Ovary (tissue), 9 donors: ENCODE data around the gene TMEM232. TPM values are rescaled to one million over a fixed set of nuclear protein-coding genes. Genes with fewer than 3 reads are reported as not detected.
"Not testable (repeated sequence)": the region's sequence is repeated elsewhere in the genome, so short reads cannot be mapped to it uniquely, and the experiment has no call there.

Experiments used
- DNase-seq, 5 donors: peaks; one replicate each; pipeline ENCODE4 v3.0.0-alpha.2; 2019 to 2020
- H3K27ac ChIP-seq, 2 donors: fragments of 200-600 bp; one replicate each; pipeline versions ENCODE4 v1.5.1 to v1.8.0; 2019 to 2022
- H3K27me3 ChIP-seq: fragments of 200-600 bp; one replicate; pipeline ENCODE4 v1.8.0; 2022
- H3K36me3 ChIP-seq: fragments of 200-600 bp; sonication (generic); one replicate; pipeline ENCODE4 v1.5.1; 2019
- H3K4me1 ChIP-seq: one replicate; pipeline ENCODE4 v1.8.1; 2013; ENCODE audit warnings: mild to moderate bottlenecking, moderate library complexity; ENCODE audit not compliant: insufficient read depth
- H3K4me3 ChIP-seq: fragments of 200-600 bp; sonication (generic); one replicate; pipeline ENCODE4 v1.5.1; 2017
- H3K9me3 ChIP-seq, 2 donors: fragments of 200-600 bp in 1 of 2; sonication (generic) in 1 of 2; one replicate each; pipeline versions ENCODE4 v1.5.1 to v1.8.1; 2013 to 2019; ENCODE audit warnings: mild to moderate bottlenecking in 1 of 2, moderate library complexity in 1 of 2
- CTCF ChIP-seq, 3 donors: fragments of 450-650 bp in 2 of 3; fragments of 200-600 bp in 1 of 3; IDR thresholded peaks; one replicate each; pipeline versions ENCODE4 v1.5.1 to v1.8.0; 2016 to 2022; ENCODE audit warnings: antibody characterized with exemption in 3 of 3, mild to moderate bottlenecking in 1 of 3
- EP300 ChIP-seq: sonication (generic); formaldehyde crosslinking; IDR thresholded peaks from one replicate; pipeline ENCODE4 v1.6.1; 2017; ENCODE audit warnings: antibody characterized with exemption
- POLR2A ChIP-seq: fragments of 450-650 bp; IDR thresholded peaks from one replicate; pipeline ENCODE4 v1.6.1; 2017; ENCODE audit warnings: antibody characterized with exemption, mild to moderate bottlenecking, moderate library complexity
- WGBS, 3 donors: extraction: QIAGEN DNeasy Blood & Tissue Kit in 1 of 3; methylation state at CpG; one replicate each; pipeline versions ENCODE4 v1.1.5 to v1.1.7; 2013 to 2017; 5-methylcytosine and 5-hydroxymethylcytosine counted together
- intact Hi-C, 4 donors: fragments of 100-400 bp; cut with DNase I; formaldehyde crosslinking; loops; one replicate each; pipeline versions ENCODE4 v1.11.0 to v1.15.1; 2022 to 2023
- polyA plus RNA-seq, 2 donors: library from polyadenylated mRNA; stranded (reverse); fragments of 200-250 nt in 1 of 2; fragments of 350-450 nt in 1 of 2; fragmentation: Illumina TruSeq in 1 of 2; extraction: RNeasy Lipid Tissue Mini Kit (QIAGEN cat#74804) in 1 of 2; gene quantifications; one replicate each; pipeline ENCODE4 v1.2.3, GENCODE V29; 2013 to 2014
- total RNA-seq, 7 donors: library from RNA; depleted of rRNA in 2 of 7; stranded (reverse); fragments of >200 nt in 2 of 7; fragmentation: NEBNext Ultra II Directional in 3 of 7; extraction: Animal tissue kit (Norgen Biotek cat#: 25700) in 3 of 7; gene quantifications; one replicate each; pipeline versions ENCODE4 v1.1.0 to v1.2.4, GENCODE V29; 2016 to 2023
- donor health status: DM: no; HTN: no; CAD: no; lungs with moderate emphysema.
- donor health status: DM: no; HTN: no; CAD: no.
- donor health status: Bipolar disorder and iron deficiency.
- donor health status: DM: yes; HTN: yes; CAD: no.
- donor health status: DM: no; HTN: no; CAD: no.
- donor health status: DM: yes; HTN: yes; CAD: no.

The TMEM232 gene
- total and polyA plus RNA-seq, 9 donors: 0.70 to 23.6 (median 2.8) TPM

- H3K9me3 ChIP-seq: no peaks in the 10 kb centered on the region
- H3K4me1 ChIP-seq: no peaks in the 10 kb centered on the region
- no peaks in the 10 kb centered on the region for H3K27me3 ChIP-seq
- no peak overlapping the region for H3K4me3 ChIP-seq
- 84 to 93% (median 90%) methylated on average over 1 of the region's 1 CpG for WGBS, 3 donors
- H3K27ac ChIP-seq: no peak overlapping the region
- TF ChIP-seq CTCF (IDR thresholded peaks at IDR 0.05) (no peak), POLR2A (no peak), EP300 (no peak)
- no peak for DNase-seq
- intact Hi-C loops: no loop called here
- H3K36me3 ChIP-seq: no peaks in the 10 kb centered on the region
Measured at GRCh38 chr5:110545716-110546115, 180.8 kb downstream of the TMEM232 start.

- Histone ChIP-seq H3K4me3 (no peak overlapping the region), H3K9me3 (no peaks in the 10 kb centered on the region), H3K4me1 (no peaks in the 10 kb centered on the region), H3K27ac (no peak overlapping the region), H3K36me3 (no peaks in the 10 kb centered on the region), H3K27me3 (no peaks in the 10 kb centered on the region)
- 89 to 98% (median 97%) methylated on average over 1 of the region's 1 CpG for WGBS, 3 donors
- intact Hi-C loops: no loop called here
- no peak for DNase-seq
- TF ChIP-seq POLR2A (no peak), EP300 (no peak), CTCF (IDR thresholded peaks at IDR 0.05) (no peak)
Measured at GRCh38 chr5:110544603-110545002, 181.9 kb downstream of the TMEM232 start.

- 94 to 97% (median 94%) methylated on average over 3 of the region's 3 CpGs for WGBS, 3 donors
- no peaks in the 10 kb centered on the region for H3K27me3 ChIP-seq
- H3K9me3 ChIP-seq: no peaks in the 10 kb centered on the region
Measured at GRCh38 chr5:110542949-110543348, 183.5 kb downstream of the TMEM232 start.

GRCh38 chr5:110536120-110537115, 190.1 kb downstream of the TMEM232 start:
- Histone ChIP-seq H3K4me1 (no peaks in the 10 kb centered on the region), H3K4me3 (no peak overlapping the region), H3K9me3 (no peaks in the 10 kb centered on the region), H3K27me3 (no peaks in the 10 kb centered on the region), H3K36me3 (no peaks in the 10 kb centered on the region), H3K27ac (no peak overlapping the region)
- DNase-seq: no peak
- TF ChIP-seq POLR2A (no peak), EP300 (no peak), CTCF (IDR thresholded peaks at IDR 0.05) (no peak)
- intact Hi-C loops: no loop called here
- 39 to 44% (median 40%) methylated on average over 6 of the region's 6 CpGs for WGBS, 3 donors

More at GRCh38 chr5:110542949-110543348, 183.5 kb downstream of the TMEM232 start:
- intact Hi-C loops: no loop called here
- Histone ChIP-seq H3K4me3 (no peak overlapping the region), H3K4me1 (no peaks in the 10 kb centered on the region), H3K36me3 (no peaks in the 10 kb centered on the region), H3K27ac (no peak overlapping the region)
- TF ChIP-seq POLR2A: no peak
- no peak for TF ChIP-seq CTCF (IDR thresholded peaks at IDR 0.05)
- TF ChIP-seq EP300: no peak
- no peak for DNase-seq

- H3K27me3 ChIP-seq, intact Hi-C loops, H3K36me3 ChIP-seq, DNase-seq, H3K9me3 ChIP-seq, H3K4me3 ChIP-seq, H3K27ac ChIP-seq, H3K4me1 ChIP-seq: not testable (repeated sequence)
- WGBS, 3 donors: 89 to 93% (median 92%) methylated on average over 7 of the region's 7 CpGs
Measured at GRCh38 chr5:110535146-110535545, 191.3 kb downstream of the TMEM232 start.
